ENCODE results near the gene GABBR1. TPM values are rescaled to one million over a fixed set of nuclear protein-coding genes. Genes with fewer than 3 reads are reported as not detected.

Gene GABBR1
- total RNA-seq, 4 donors from 2014 or later: 30.6 to 47.8 (median 40.6) TPM

- Histone ChIP-seq H3K4me3 (peak overlapping the region in 1 of 4 donors; percentile 33), H3K4me1 (peaks cover 0 to 11% (median 0%) of the 10 kb centered on the region in 4 donors), H3K36me3 (no peaks in the 10 kb centered on the region), H3K9me3 (no peaks in the 10 kb centered on the region), H3K27me3 (peaks cover 0 to 11% (median 0%) of the 10 kb centered on the region in 4 donors), H3K27ac (replicated peaks in 1 of 4) (no peak overlapping the region)
- TF ChIP-seq EP300 (IDR thresholded peaks at IDR 0.05) (no peak), CTCF (IDR thresholded peaks at IDR 0.05) (no peak), POLR2AphosphoS5 (IDR thresholded peaks at IDR 0.05) (no peak), POLR2A (IDR thresholded peaks at IDR 0.05; ENCODE audit: low read depth) (no peak)
- 88% methylated on average over 13 of the region's 13 CpGs for WGBS
- intact Hi-C loops (cut with DNase I): no loop called here
- DNase-seq (ENCODE audit: extremely low spot score): no peak
Measured at GRCh38 chr6:29679962-29680361, 47.0 kb upstream of the GABBR1 start.

DNA sequence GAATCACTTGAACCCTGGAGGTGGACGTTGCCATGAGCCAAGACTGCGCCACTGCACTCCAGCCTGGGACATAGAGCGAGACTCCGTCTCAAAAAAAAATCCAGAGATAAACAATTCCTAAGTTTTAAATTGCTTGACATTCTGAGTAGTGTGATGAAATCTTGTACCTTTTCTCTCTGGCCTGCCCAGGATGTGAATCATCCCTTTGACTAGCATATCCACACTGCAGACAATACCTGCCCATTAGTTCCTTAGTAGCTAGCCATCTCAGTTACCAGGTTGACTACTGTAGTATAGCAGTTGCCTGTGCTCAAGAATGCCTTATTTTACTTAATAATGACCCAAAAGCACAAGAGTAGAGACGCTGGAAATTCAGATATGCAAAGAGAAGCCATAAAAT, 45.1 kb upstream of the GABBR1 start:
- intact Hi-C loops (cut with DNase I): no loop called here
- H3K27me3 ChIP-seq: peaks cover 0 to 11% (median 0%) of the 10 kb centered on the region in 4 donors
- TF ChIP-seq POLR2AphosphoS5 (IDR thresholded peaks at IDR 0.05) (no peak), EP300 (IDR thresholded peaks at IDR 0.05) (no peak)
- no peak for DNase-seq (ENCODE audit: extremely low spot score)
- H3K36me3 ChIP-seq: no peaks in the 10 kb centered on the region
- H3K4me3 ChIP-seq: no peak overlapping the region
- no peak overlapping the region for H3K27ac ChIP-seq (replicated peaks in 1 of 4)
- no peaks in the 10 kb centered on the region for H3K9me3 ChIP-seq
- WGBS: 94% methylated on average over 5 of the region's 5 CpGs
- peaks cover 0 to 11% (median 0%) of the 10 kb centered on the region in 4 donors for H3K4me1 ChIP-seq

- Histone ChIP-seq H3K4me3 (no peak overlapping the region), H3K36me3 (no peaks in the 10 kb centered on the region), H3K4me1 (peaks cover 0 to 11% (median 0%) of the 10 kb centered on the region in 4 donors), H3K9me3 (no peaks in the 10 kb centered on the region), H3K27me3 (peaks cover 0 to 11% (median 0%) of the 10 kb centered on the region in 4 donors), H3K27ac (replicated peaks in 1 of 4) (peak overlapping the region in 1 of 4 donors; percentile 48)
- no peak for TF ChIP-seq EP300 (IDR thresholded peaks at IDR 0.05)
- no peak for TF ChIP-seq POLR2A (IDR thresholded peaks at IDR 0.05; ENCODE audit: low read depth)
- TF ChIP-seq CTCF (IDR thresholded peaks at IDR 0.05): no peak
- TF ChIP-seq POLR2AphosphoS5 (IDR thresholded peaks at IDR 0.05): no peak
- 32% methylated on average over 2 of the region's 2 CpGs for WGBS
- intact Hi-C loops (cut with DNase I): no loop called here
- no peak for DNase-seq (ENCODE audit: extremely low spot score)
Measured at GRCh38 chr6:29676981-29677601, 44.1 kb upstream of the GABBR1 start.

GRCh38 chr6:29675561-29675960, 42.6 kb upstream of the GABBR1 start:
- DNase-seq (ENCODE audit: extremely low spot score): no peak
- peaks cover 0 to 13% (median 0%) of the 10 kb centered on the region in 4 donors for H3K27me3 ChIP-seq
- H3K4me1 ChIP-seq: peaks cover 0 to 11% (median 0%) of the 10 kb centered on the region in 4 donors
- intact Hi-C loops (cut with DNase I): no loop called here
- WGBS: 100% methylated on average over 1 of the region's 1 CpG
- no peak for TF ChIP-seq POLR2A (IDR thresholded peaks at IDR 0.05; ENCODE audit: low read depth)
- no peak for TF ChIP-seq EP300 (IDR thresholded peaks at IDR 0.05)
- TF ChIP-seq CTCF (IDR thresholded peaks at IDR 0.05): no peak
- no peak for TF ChIP-seq POLR2AphosphoS5 (IDR thresholded peaks at IDR 0.05)
- no peak overlapping the region for H3K4me3 ChIP-seq
- no peaks in the 10 kb centered on the region for H3K9me3 ChIP-seq
- no peaks in the 10 kb centered on the region for H3K36me3 ChIP-seq
- H3K27ac ChIP-seq (replicated peaks in 1 of 4): no peak overlapping the region

GRCh38 chr6:29674008-29674407, 41.0 kb upstream of the GABBR1 start:
- no peak overlapping the region for H3K4me3 ChIP-seq
- peaks cover 0 to 15% (median 0%) of the 10 kb centered on the region in 4 donors for H3K27me3 ChIP-seq
- 95% methylated on average over 5 of the region's 5 CpGs for WGBS
- intact Hi-C loops (cut with DNase I): no loop called here
- DNase-seq (ENCODE audit: extremely low spot score): no peak
- H3K27ac ChIP-seq (replicated peaks in 1 of 4): no peak overlapping the region
- H3K9me3 ChIP-seq: no peaks in the 10 kb centered on the region
- H3K4me1 ChIP-seq: peaks cover 0 to 11% (median 0%) of the 10 kb centered on the region in 4 donors
- H3K36me3 ChIP-seq: no peaks in the 10 kb centered on the region
- TF ChIP-seq POLR2AphosphoS5 (IDR thresholded peaks at IDR 0.05) (no peak), POLR2A (IDR thresholded peaks at IDR 0.05; ENCODE audit: low read depth) (no peak), EP300 (IDR thresholded peaks at IDR 0.05) (no peak), CTCF (IDR thresholded peaks at IDR 0.05) (no peak)

All from esophagus muscularis mucosa (tissue), 4 donors.